ENCODE measurements around the gene KIF6.

DNA sequence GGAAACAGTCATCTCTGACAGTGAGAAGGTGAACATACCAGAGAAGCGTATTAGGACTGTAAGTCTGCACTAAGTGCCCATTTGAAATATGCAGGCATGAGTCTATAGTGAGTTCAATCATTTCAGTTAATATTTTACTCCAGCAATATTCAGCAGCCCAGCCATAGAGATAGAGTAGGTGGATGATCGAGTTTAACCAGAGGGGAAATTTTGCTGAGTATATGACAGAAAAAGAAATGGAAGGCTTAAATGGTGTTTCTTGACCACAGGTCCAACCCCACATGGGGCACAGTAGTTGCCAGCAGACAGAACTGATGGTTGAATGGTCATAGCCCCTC is 39.8 kb downstream of the KIF6 start:
- TF ChIP-seq CTCF (optimal IDR thresholded peaks at IDR 0.05 in 1 of 3, IDR thresholded peaks at IDR 0.05 in 1 of 3, conservative IDR thresholded peaks at IDR 0.05 in 1 of 3; ENCODE audit: extremely low read depth in 1 of 3, insufficient read depth in 2 of 3, low read length in 3 of 3): no peak
- TF ChIP-seq EZH2 (IDR thresholded peaks at IDR 0.05; ENCODE audit: low read length): no peak
